OCI-LY7 (cell line): Measurements from ENCODE around the gene TRIM14.

Experiments used
- CTCF ChIP-seq: fragments of 200-600 bp; sonication (generic); conservative IDR thresholded peaks from 2 replicates; pipeline ENCODE4 v1.5.1; 2014; ENCODE audit warnings: mild to moderate bottlenecking, antibody characterized with exemption, low read length, moderate library complexity, mixed read lengths
- EZH2phosphoT487 ChIP-seq: fragments of 200-600 bp; sonication (generic); IDR thresholded peaks from 2 replicates; pipeline ENCODE4 v1.6.1; 2018; ENCODE audit warnings: low read depth, borderline replicate concordance, mild to moderate bottlenecking, mixed run types, antibody characterized with exemption, low read length, moderate library complexity, mixed read lengths

- no peak for TF ChIP-seq CTCF
- no peak for TF ChIP-seq EZH2phosphoT487
Measured at GRCh38 chr9:98086461-98086860, 32.6 kb downstream of the TRIM14 start.
